ENCODE measurements around the gene PRRT2. TPM values are rescaled to one million over a fixed set of nuclear protein-coding genes. Genes with fewer than 3 reads are reported as not detected.
A peak's percentile ranks its signal among the peaks of the same experiment; 100 is the strongest.

PRRT2 gene
- total RNA-seq, 1 experiment from 2014 or later, result 20.5 TPM

GRCh38 chr16:29862884-29863668 is 51.1 kb downstream of the PRRT2 start, which contains the start of gene CDIPT (continued):
- TF ChIP-seq ZNF232 (CRISPR knock-in tag; IDR thresholded peaks at IDR 0.05), result no peak
- no peak for TF ChIP-seq ZNF138 (CRISPR knock-in tag; conservative IDR thresholded peaks at IDR 0.05)
- peak; percentile 62; the same call in 1 of the 2 replicates for TF ChIP-seq MYBL2 (CRISPR knock-in tag; IDR thresholded peaks at IDR 0.05)
- peak; percentile 66; the same call in 1 of the 2 replicates for TF ChIP-seq FOXP1 (CRISPR knock-in tag; IDR thresholded peaks at IDR 0.05; ENCODE audit: borderline replicate concordance)

GRCh38 chr16:29863669-29863984 is 51.6 kb downstream of the PRRT2 start:
- H3K27ac Mint-ChIP-seq, result no peak overlapping the region
- ATAC-seq, result no peak
- ChIA-PET CTCF (interaction anchor here (0.7 to 3.8 kb wide), 17 partner anchors 14 to 248 kb away, joined by 3 to 32 read pairs (median 3); partner anchors contain the start of genes ASPHD1, DOC2A, HIRIP3 and KIF22), POLR2A (interaction anchor here (0.5 to 1.5 kb wide), 8 partner anchors 10 to 132 kb away, joined by 3 to 5 read pairs (median 4); partner anchors contain the start of genes HIRIP3, MAZ, SEZ6L2 and TAOK2)
- peaks cover 9% of the 10 kb centered on the region for H3K36me3 Mint-ChIP-seq
- peak overlapping the region; percentile 98 for H3K4me3 Mint-ChIP-seq
- peaks cover 8% of the 10 kb centered on the region for H3K4me1 Mint-ChIP-seq
- no peak for DNase-seq (ENCODE audit: low spot score)
- TF ChIP-seq NFATC4 (CRISPR knock-in tag; IDR thresholded peaks at IDR 0.05) (no peak), ARID4B (CRISPR knock-in tag; IDR thresholded peaks at IDR 0.05; ENCODE audit: borderline replicate concordance) (0 out of 2 replicates have a peak, but pooled peaks have one; percentile 48), MAX (CRISPR knock-in tag; IDR thresholded peaks at IDR 0.05) (peak; percentile 14)
- H3K27me3 Mint-ChIP-seq (ENCODE audit: low read depth), result no peaks in the 10 kb centered on the region
- H3K9me3 Mint-ChIP-seq, result no peaks in the 10 kb centered on the region

GRCh38 chr16:29864205-29864604 is 52.2 kb downstream of the PRRT2 start:
- Mint-ChIP-seq H3K27ac (no peak overlapping the region), H3K9me3 (no peaks in the 10 kb centered on the region), H3K4me1 (peaks cover 8% of the 10 kb centered on the region), H3K36me3 (peaks cover 7% of the 10 kb centered on the region), H3K4me3 (no peak overlapping the region), H3K27me3 (ENCODE audit: low read depth) (no peaks in the 10 kb centered on the region)
- ChIA-PET CTCF (interaction anchor here (0.6 to 3.8 kb wide), 5 partner anchors 13 to 167 kb away, joined by 3 to 32 read pairs (median 11); partner anchors contain the start of genes PAGR1 and TLCD3B), POLR2A (interaction anchor here (0.6 to 1.2 kb wide), 2 partner anchors 109 to 252 kb away, joined by 3 to 4 read pairs; partner anchors contain the start of gene TAOK2)
- DNase-seq (ENCODE audit: low spot score), result no peak
- no peak for ATAC-seq
- no peak for TF ChIP-seq GTF2I (CRISPR knock-in tag; conservative IDR thresholded peaks at IDR 0.05)
- no peak for TF ChIP-seq ETV6 (CRISPR knock-in tag; IDR thresholded peaks at IDR 0.05)
- TF ChIP-seq ZNF423 (CRISPR knock-in tag; IDR thresholded peaks at IDR 0.05), result no peak
- no peak for TF ChIP-seq ATF3 (CRISPR knock-in tag; conservative IDR thresholded peaks at IDR 0.05)
- no peak for TF ChIP-seq SP1 (CRISPR knock-in tag; conservative IDR thresholded peaks at IDR 0.05)
- no peak for TF ChIP-seq USF1 (CRISPR knock-in tag; IDR thresholded peaks at IDR 0.05)
- no peak for TF ChIP-seq SOX15 (CRISPR knock-in tag; IDR thresholded peaks at IDR 0.05)
- no peak for TF ChIP-seq RORB (CRISPR knock-in tag; IDR thresholded peaks at IDR 0.05)
- TF ChIP-seq ZNF532 (CRISPR knock-in tag; IDR thresholded peaks at IDR 0.05; ENCODE audit: borderline replicate concordance), result no peak
- no peak for TF ChIP-seq NR3C1 (CRISPR knock-in tag; conservative IDR thresholded peaks at IDR 0.05; ENCODE audit: low read depth)
